ENCODE data around the gene TAS2R31.

Gene TAS2R31

DNA sequence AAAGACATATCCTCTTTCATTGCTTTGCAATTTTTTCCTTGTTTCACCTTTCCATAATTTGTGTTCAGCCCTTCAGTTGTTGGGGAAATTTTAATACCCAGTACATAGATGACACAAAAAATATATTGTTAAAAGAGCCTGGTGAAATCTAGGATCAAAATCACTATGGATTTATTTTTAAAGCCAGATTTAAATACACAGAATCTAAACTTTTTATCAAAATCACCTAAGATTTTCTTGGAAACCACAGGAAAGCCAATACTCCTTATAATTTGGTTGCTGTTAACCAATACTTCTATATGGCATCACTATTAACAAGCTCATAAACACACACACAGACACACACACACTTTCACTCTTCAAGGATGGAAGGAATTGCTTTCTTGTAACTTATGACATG, 33.0 kb downstream of the TAS2R31 start, which contains the start of gene TAS2R20:
TSS of gene TAS2R20 (minus strand) at position 101 of the 400 bp plus-strand sequence. CDS start 429 bp downstream, outside the sequence.
- no peak for DNase-seq

DNA sequence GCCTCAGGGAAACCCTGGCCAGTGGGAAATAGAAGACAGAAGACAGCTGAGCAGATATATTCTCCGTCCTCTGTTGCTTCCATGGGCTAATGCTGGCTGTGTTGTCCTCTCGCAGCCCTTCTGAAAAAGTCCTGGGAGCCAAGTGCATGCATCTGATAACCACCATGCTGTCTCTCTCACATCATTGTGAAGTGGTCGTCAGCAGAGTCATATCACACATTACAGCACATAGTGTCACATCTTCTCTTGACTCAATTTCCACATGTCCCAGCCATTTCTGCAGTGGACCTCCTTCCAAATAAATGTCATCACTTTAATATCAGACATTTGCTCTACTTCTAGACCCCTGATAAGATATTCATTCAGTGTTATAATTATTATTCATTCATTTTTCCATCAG, 36.9 kb downstream of the TAS2R31 start:
- no peak for DNase-seq

DNA sequence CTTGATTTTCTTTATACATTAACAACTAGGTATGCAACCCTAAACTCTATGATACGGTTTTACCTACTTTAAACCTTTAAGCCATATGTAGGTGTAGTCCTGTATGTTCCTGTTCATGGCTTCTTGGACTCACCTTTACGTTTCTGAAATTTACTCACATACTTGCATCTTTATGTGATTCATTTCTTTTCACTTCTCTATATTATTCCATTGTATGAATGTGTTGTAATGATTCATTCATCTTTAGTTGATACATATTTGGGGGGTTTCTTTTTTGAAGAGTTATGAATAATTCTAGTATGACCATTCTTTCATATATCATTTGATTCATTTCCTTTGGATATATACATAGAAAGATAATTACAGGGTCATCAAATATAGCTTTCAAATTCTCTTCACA, 42.1 kb downstream of the TAS2R31 start:
- DNase-seq: no peak

DNA sequence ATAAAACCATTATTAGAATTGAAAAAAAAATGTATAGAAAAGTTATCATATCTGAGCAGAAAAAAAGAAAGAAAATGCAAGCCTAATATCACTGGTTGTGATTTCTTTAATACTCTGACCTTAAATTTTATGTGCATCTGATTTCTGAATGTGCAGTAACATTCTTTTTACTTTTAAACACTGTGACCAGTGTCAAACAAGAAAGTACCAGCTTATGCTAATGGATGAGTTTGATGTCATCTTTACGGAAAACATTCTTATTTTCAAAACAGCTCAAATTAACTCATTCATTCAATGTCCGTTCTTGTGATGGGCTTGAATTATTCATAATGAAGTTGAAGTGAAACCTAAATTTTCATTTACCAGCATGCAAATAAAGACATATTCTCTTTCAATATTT, 44.4 kb downstream of the TAS2R31 start, which contains the start of gene TAS2R50:
TSS of gene TAS2R50 (minus strand) at position 101 of the 400 bp plus-strand sequence. CDS start at position 49, 52 bp downstream.
- no peak for DNase-seq

DNA sequence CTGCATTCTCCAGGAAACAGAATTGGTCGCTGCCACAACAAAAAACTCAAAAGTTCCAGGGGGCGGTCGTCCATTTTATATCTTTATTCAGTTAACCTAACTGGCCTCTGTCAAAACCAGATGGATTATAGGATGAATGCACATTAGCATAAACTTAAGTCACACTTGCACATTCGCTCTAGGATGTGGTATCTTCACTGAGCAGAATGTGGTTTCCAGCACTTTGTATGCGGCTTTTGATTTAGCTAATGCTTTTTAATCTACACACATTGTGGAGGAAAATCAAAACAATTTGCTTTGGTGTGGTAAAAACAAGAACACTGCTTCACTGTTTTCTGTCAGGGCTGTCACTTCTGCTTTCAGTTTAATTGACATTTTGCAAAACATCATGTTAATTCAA, 49.0 kb downstream of the TAS2R31 start:
- DNase-seq: no peak
